Measurements from ENCODE around the gene CHMP2A. TPM values are rescaled to one million over a fixed set of nuclear protein-coding genes. Genes with fewer than 3 reads are reported as not detected.
A peak's percentile ranks its signal among the peaks of the same experiment; 100 is the strongest.

Gene CHMP2A
- total and polyA plus RNA-seq, 4 donors = 58.0 to 107 (median 83.3) TPM

- no peak overlapping the region for H3K9ac ChIP-seq (ENCODE audit: low read depth in 1 of 2, low read length in 2 of 2)
- peaks cover 0 to 3% (median 2%) of the 10 kb centered on the region in 4 donors for H3K36me3 ChIP-seq (ENCODE audit: control insufficient read depth in 4 of 4, insufficient read depth in 3 of 4, low read depth in 1 of 4, low read length in 3 of 4)
- peaks cover 24 to 40% (median 34%) of the 10 kb centered on the region in 4 donors for H3K4me1 ChIP-seq (ENCODE audit: control insufficient read depth in 4 of 4, insufficient read depth in 4 of 4, low read length in 3 of 4)
- no peaks in the 10 kb centered on the region for H3K9me3 ChIP-seq (ENCODE audit: control insufficient read depth in 4 of 4, low read length in 3 of 4)
- H3K4me3 ChIP-seq (ENCODE audit: low read depth in 1 of 3, low read length in 3 of 3) = peak overlapping the region in 2 of 3 donors; percentile 16 to 20
- DNase-seq (ENCODE audit: low spot score) = no peak
- no peak for TF ChIP-seq GABPA (IDR thresholded peaks at IDR 0.05 in 1 of 2, conservative IDR thresholded peaks at IDR 0.05 in 1 of 2)
- TF ChIP-seq ZBTB33 (IDR thresholded peaks at IDR 0.05) = no peak
- no peak for TF ChIP-seq ATF3 (IDR thresholded peaks at IDR 0.05)
- no peak for TF ChIP-seq SP1 (IDR thresholded peaks at IDR 0.05)
- TF ChIP-seq RAD21 (IDR thresholded peaks at IDR 0.05) = no peak
- TF ChIP-seq RXRA (IDR thresholded peaks at IDR 0.05) = no peak
- no peak overlapping the region for H3K27ac ChIP-seq (ENCODE audit: low read depth in 1 of 2, low read length in 2 of 2)
- WGBS = 5% methylated on average over 107 of the region's 107 CpGs
- no peaks in the 10 kb centered on the region for H3K27me3 ChIP-seq (ENCODE audit: control insufficient read depth in 4 of 4, insufficient read depth in 4 of 4, low read length in 3 of 4)
These were observed 7.5 kb upstream of the CHMP2A start for GRCh38 chr19:58562122-58563033.

DNA sequence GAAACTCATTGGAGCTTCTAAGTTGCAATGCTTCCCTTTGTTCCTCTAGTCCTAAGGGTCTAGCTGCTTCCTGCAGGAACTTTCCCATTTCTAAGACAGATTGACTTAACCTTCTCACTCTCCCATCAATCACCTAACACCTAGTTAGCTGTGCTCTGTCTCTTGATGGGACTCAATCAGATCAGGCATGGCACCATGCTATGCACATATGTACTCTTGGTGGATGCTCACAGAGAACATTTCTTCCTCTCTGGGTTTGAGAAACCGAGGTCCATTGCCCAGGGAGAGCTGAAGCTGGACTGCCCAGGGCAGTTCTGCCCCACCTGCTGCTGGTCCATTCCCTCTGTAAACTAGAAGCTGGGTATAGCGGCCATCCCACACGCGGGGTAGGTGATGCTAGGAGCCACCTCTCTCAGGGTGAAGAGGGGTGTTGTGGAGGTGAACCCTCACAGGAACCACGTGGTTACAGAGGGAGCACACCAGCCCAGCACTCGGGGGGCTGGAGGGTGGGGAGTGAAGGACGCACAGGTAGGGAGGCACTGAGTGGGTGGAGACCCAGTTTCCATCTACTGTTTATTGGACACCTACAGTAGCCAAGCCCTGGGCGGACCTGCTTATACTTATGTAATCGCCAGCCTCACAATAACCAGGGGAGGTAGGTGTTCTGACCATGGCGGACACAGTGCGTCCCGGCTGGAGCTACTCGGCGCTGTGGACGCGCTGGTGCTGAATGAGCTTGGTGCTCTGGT lies 6.6 kb upstream of the CHMP2A start:
- Histone ChIP-seq H3K27ac (ENCODE audit: low read depth in 1 of 2, low read length in 2 of 2) (no peak overlapping the region), H3K4me3 (ENCODE audit: low read depth in 1 of 3, low read length in 3 of 3) (no peak overlapping the region), H3K9ac (ENCODE audit: low read depth in 1 of 2, low read length in 2 of 2) (no peak overlapping the region), H3K27me3 (ENCODE audit: control insufficient read depth in 4 of 4, insufficient read depth in 4 of 4, low read length in 3 of 4) (no peaks in the 10 kb centered on the region), H3K9me3 (ENCODE audit: control insufficient read depth in 4 of 4, low read length in 3 of 4) (no peaks in the 10 kb centered on the region), H3K4me1 (ENCODE audit: control insufficient read depth in 4 of 4, insufficient read depth in 4 of 4, low read length in 3 of 4) (peaks cover 24 to 49% (median 42%) of the 10 kb centered on the region in 4 donors), H3K36me3 (ENCODE audit: control insufficient read depth in 4 of 4, insufficient read depth in 3 of 4, low read depth in 1 of 4, low read length in 3 of 4) (peaks cover 0 to 3% (median under 1%) of the 10 kb centered on the region in 4 donors)
- 50% methylated on average over 16 of the region's 16 CpGs for WGBS
- DNase-seq (ENCODE audit: low spot score) = no peak
- TF ChIP-seq FOXA1 (IDR thresholded peaks at IDR 0.05) = no peak
- TF ChIP-seq MAX (IDR thresholded peaks at IDR 0.05) = no peak
- no peak for TF ChIP-seq GABPA (IDR thresholded peaks at IDR 0.05 in 1 of 2, conservative IDR thresholded peaks at IDR 0.05 in 1 of 2)
- TF ChIP-seq TAF1 (conservative IDR thresholded peaks at IDR 0.05) = no peak
- no peak for TF ChIP-seq ZBTB33 (IDR thresholded peaks at IDR 0.05)
- TF ChIP-seq ATF3 (IDR thresholded peaks at IDR 0.05) = no peak
- TF ChIP-seq RXRA (IDR thresholded peaks at IDR 0.05) = no peak
- TF ChIP-seq CTCF (IDR thresholded peaks at IDR 0.05; ENCODE audit: low read depth, low read length, missing input control) = no peak
- no peak for TF ChIP-seq REST (IDR thresholded peaks at IDR 0.05)
- TF ChIP-seq RAD21 (IDR thresholded peaks at IDR 0.05) = no peak
- no peak for TF ChIP-seq HNF4A (conservative IDR thresholded peaks at IDR 0.05)
- no peak for TF ChIP-seq NR2F2 (IDR thresholded peaks at IDR 0.05)
- TF ChIP-seq SP1 (IDR thresholded peaks at IDR 0.05) = no peak
- no peak for TF ChIP-seq EGR1 (IDR thresholded peaks at IDR 0.05; ENCODE audit: low read depth in 2 of 2)
- no peak for TF ChIP-seq JUND (IDR thresholded peaks at IDR 0.05)
- no peak for TF ChIP-seq HNF4G (IDR thresholded peaks at IDR 0.05)
- TF ChIP-seq YY1 (IDR thresholded peaks at IDR 0.05) = no peak
